HEK293 (cell line): ENCODE measurements around the gene RASA3.

Experiments used
- CTCF ChIA-PET: fragments of 350-600 bp; formaldehyde crosslinking; extraction: SDS; loops from one replicate; lab custom pipeline; 2021; ENCODE audit warnings: antibody characterized with exemption; lab: Yijun Ruan, JAX
- POLR2A ChIA-PET: fragments of 300-600 bp; formaldehyde crosslinking; extraction: SDS; loops from one replicate; lab custom pipeline; 2020; ENCODE audit warnings: antibody characterized with exemption, inconsistent platforms; lab: Yijun Ruan, JAX
- H3K27ac ChIP-seq: fragments of 200-500 bp; sonication (Bioruptor generic); 2 replicates; pipeline ENCODE4 v1.5.1; 2014; ENCODE audit warnings: low read depth, low read length, control low read depth, inconsistent platforms; ENCODE audit errors: extremely low read depth
- H3K36me3 ChIP-seq, 2 experiments: fragments of 200-500 bp in 1 of 2; sonication (Bioruptor generic) in 1 of 2; 1 replicate in 1 of 2; 2 replicates in 1 of 2; pipeline ENCODE4 v1.5.1; 2014 to 2017; ENCODE audit warnings: inconsistent platforms in 2 of 2, low read length in 2 of 2; ENCODE audit not compliant: control insufficient read depth in 2 of 2, insufficient read depth in 1 of 2
- H3K4me1 ChIP-seq: fragments of 200-500 bp; sonication (Bioruptor generic); 2 replicates; pipeline ENCODE4 v1.5.1; 2014; ENCODE audit warnings: mild to moderate bottlenecking, low read length, inconsistent platforms; ENCODE audit not compliant: control insufficient read depth, insufficient read depth
- H3K4me3 ChIP-seq: 2 replicates; pipeline ENCODE4 v1.5.1; 2011; ENCODE audit warnings: low read depth, mild to moderate bottlenecking, control low read depth, low read length, moderate library complexity
- H3K9me3 ChIP-seq: fragments of 200-500 bp; sonication (Bioruptor generic); 2 replicates; pipeline ENCODE4 v1.5.1; 2014; ENCODE audit warnings: low read depth, low read length, inconsistent platforms; ENCODE audit not compliant: control insufficient read depth, insufficient read depth
- IKZF3 ChIP-seq: fragments of 450-650 bp; IDR thresholded peaks from 2 replicates; pipeline ENCODE4 v1.5.0; 2018; ENCODE audit warnings: missing biosample characterization, mild to moderate bottlenecking, missing genetic modification characterization, moderate library complexity
- PRDM1 ChIP-seq: fragments of 450-650 bp; formaldehyde crosslinking; IDR thresholded peaks from 2 replicates; pipeline ENCODE4; 2016; ENCODE audit warnings: missing biosample characterization, missing genetic modification characterization
- SP7 ChIP-seq: fragments of 450-650 bp; formaldehyde crosslinking; IDR thresholded peaks from 2 replicates; pipeline ENCODE4 v1.5.1; 2016; ENCODE audit warnings: missing biosample characterization, missing genetic modification characterization
- YY1 ChIP-seq: fragments of 450-650 bp; formaldehyde crosslinking; IDR thresholded peaks from 2 replicates; pipeline ENCODE4 v1.5.1; 2018; ENCODE audit warnings: missing biosample characterization, missing genetic modification characterization
- ZBTB21 ChIP-seq: fragments of 450-650 bp; formaldehyde crosslinking; IDR thresholded peaks from 2 replicates; pipeline ENCODE4 v1.5.1; 2017; ENCODE audit warnings: missing biosample characterization, missing genetic modification characterization
- ZFP37 ChIP-seq: fragments of 450-650 bp; formaldehyde crosslinking; IDR thresholded peaks from 2 replicates; pipeline ENCODE4 v1.5.1; 2016; ENCODE audit warnings: missing biosample characterization, missing genetic modification characterization
- ZFP41 ChIP-seq: fragments of 450-650 bp; formaldehyde crosslinking; IDR thresholded peaks from 2 replicates; pipeline ENCODE4 v1.5.1; 2016; ENCODE audit warnings: missing biosample characterization, missing genetic modification characterization, borderline replicate concordance
- ZNF221 ChIP-seq: fragments of 450-650 bp; formaldehyde crosslinking; IDR thresholded peaks from 2 replicates; pipeline ENCODE4 v1.5.1; 2017; ENCODE audit warnings: missing biosample characterization, missing genetic modification characterization, borderline replicate concordance
- ZNF239 ChIP-seq: fragments of 450-650 bp; formaldehyde crosslinking; IDR thresholded peaks from 2 replicates; pipeline ENCODE4 v1.5.1; 2016; ENCODE audit warnings: missing biosample characterization, missing genetic modification characterization
- ZNF404 ChIP-seq: fragments of 450-650 bp; formaldehyde crosslinking; IDR thresholded peaks from 2 replicates; pipeline ENCODE4 v1.5.1; 2017; ENCODE audit warnings: missing biosample characterization, missing genetic modification characterization
- ZNF48 ChIP-seq: fragments of 450-650 bp; formaldehyde crosslinking; IDR thresholded peaks from 2 replicates; pipeline ENCODE4 v1.5.1; 2016; ENCODE audit warnings: missing biosample characterization, missing genetic modification characterization
- ZNF510 ChIP-seq: fragments of 450-650 bp; formaldehyde crosslinking; IDR thresholded peaks from 2 replicates; pipeline ENCODE4 v1.5.1; 2018; ENCODE audit warnings: mild to moderate bottlenecking, missing genetic modification characterization, missing biosample characterization; ENCODE audit not compliant: insufficient replicate concordance
- ZNF585B ChIP-seq: fragments of 450-650 bp; formaldehyde crosslinking; IDR thresholded peaks from 2 replicates; pipeline ENCODE4 v1.5.1; 2016; ENCODE audit warnings: missing biosample characterization, missing genetic modification characterization
- ZNF677 ChIP-seq: fragments of 450-650 bp; IDR thresholded peaks from 2 replicates; pipeline ENCODE4 v1.5.0; 2018; ENCODE audit warnings: missing biosample characterization, mild to moderate bottlenecking, missing genetic modification characterization, moderate library complexity
- ZNF76 ChIP-seq: fragments of 450-650 bp; formaldehyde crosslinking; IDR thresholded peaks from 2 replicates; pipeline ENCODE4; 2016; ENCODE audit warnings: low read depth, missing biosample characterization, missing genetic modification characterization, borderline replicate concordance
- ZNF776 ChIP-seq: fragments of 450-650 bp; formaldehyde crosslinking; IDR thresholded peaks from 2 replicates; pipeline ENCODE4 v1.5.0; 2017; ENCODE audit warnings: missing biosample characterization, missing genetic modification characterization, borderline replicate concordance
- ZNF785 ChIP-seq: fragments of 450-650 bp; formaldehyde crosslinking; IDR thresholded peaks from 2 replicates; pipeline ENCODE4 v1.5.1; 2016; ENCODE audit warnings: missing biosample characterization, missing genetic modification characterization
- TF ChIP-seq, protein P1 (sequence below): fragments of 450-650 bp; formaldehyde crosslinking; IDR thresholded peaks from 2 replicates; pipeline ENCODE4 v1.5.1; 2017; ENCODE audit warnings: missing biosample characterization, missing genetic modification characterization
- TF ChIP-seq, protein P2 (sequence below): fragments of 450-650 bp; formaldehyde crosslinking; optimal IDR thresholded peaks from 2 replicates; pipeline ENCODE3; 2016; ENCODE audit warnings: missing biosample characterization, mild to moderate bottlenecking, missing genetic modification characterization
- TF ChIP-seq, protein P3 (sequence below): fragments of 450-650 bp; formaldehyde crosslinking; IDR thresholded peaks from 2 replicates; pipeline ENCODE4 v1.5.1; 2017; ENCODE audit warnings: missing biosample characterization, mild to moderate bottlenecking, missing genetic modification characterization, moderate library complexity
- TF ChIP-seq, protein P4 (sequence below): fragments of 450-650 bp; formaldehyde crosslinking; IDR thresholded peaks from 2 replicates; pipeline ENCODE4 v1.5.1; 2017; ENCODE audit warnings: missing biosample characterization, missing genetic modification characterization
- TF ChIP-seq, protein P5 (sequence below): fragments of 450-650 bp; formaldehyde crosslinking; IDR thresholded peaks from 2 replicates; pipeline ENCODE4 v1.5.0; 2017; ENCODE audit warnings: missing biosample characterization, missing genetic modification characterization, borderline replicate concordance

The RASA3 gene

DNA sequence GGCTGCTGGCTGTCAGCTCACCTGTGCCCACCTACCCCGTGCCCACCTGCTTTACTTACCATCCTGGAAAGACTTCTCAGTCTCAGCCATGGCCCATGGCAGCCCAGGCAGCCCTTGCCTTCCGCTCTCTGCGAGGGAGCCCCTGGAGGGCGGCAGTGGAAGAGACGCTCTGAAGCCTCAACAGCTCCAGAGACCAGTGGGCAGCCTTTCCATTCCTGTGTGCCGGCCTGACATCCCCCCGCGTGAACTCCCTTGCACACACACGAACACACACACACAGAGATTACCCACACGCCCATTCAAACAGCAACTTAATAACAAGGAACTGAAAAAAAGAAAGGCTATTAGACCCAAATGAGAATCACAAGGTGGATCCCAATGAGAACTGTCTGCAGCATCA, 14.2 kb upstream of the RASA3 start:
- TF ChIP-seq, protein P1, sequence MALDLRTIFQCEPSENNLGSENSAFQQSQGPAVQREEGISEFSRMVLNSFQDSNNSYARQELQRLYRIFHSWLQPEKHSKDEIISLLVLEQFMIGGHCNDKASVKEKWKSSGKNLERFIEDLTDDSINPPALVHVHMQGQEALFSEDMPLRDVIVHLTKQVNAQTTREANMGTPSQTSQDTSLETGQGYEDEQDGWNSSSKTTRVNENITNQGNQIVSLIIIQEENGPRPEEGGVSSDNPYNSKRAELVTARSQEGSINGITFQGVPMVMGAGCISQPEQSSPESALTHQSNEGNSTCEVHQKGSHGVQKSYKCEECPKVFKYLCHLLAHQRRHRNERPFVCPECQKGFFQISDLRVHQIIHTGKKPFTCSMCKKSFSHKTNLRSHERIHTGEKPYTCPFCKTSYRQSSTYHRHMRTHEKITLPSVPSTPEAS (tag by site-specific recombination), result 0 out of 2 replicates have a peak, but pooled peaks have one; percentile 24
- no peak for TF ChIP-seq ZNF785 (tag by site-specific recombination)
- no peaks in the 10 kb centered on the region for H3K9me3 ChIP-seq
- ChIA-PET CTCF (no interaction called here), POLR2A (no interaction called here)
- no peak overlapping the region for H3K4me3 ChIP-seq
- H3K36me3 ChIP-seq, result no peaks in the 10 kb centered on the region
- H3K4me1 ChIP-seq, result no peaks in the 10 kb centered on the region
- H3K27ac ChIP-seq, result no peak overlapping the region

DNA sequence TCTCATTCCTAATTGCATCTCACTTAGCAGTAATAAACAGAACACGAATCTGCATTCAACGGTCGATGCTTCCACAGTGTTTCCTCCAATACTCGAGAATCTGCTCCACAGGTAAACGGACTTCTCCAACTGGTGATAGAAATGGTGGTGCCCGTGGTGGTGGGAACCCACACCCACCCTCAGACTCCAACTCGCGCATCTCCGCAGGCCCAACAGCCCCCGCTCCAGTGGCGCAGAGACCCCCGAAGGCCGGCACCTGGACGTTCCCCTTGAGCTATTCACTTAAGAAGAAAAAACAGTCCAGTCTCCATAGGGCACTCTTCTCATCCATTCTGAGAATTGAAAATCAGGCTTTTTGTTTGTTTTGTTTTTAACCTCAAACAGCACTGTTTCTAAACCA, 13.8 kb upstream of the RASA3 start:
- ChIA-PET POLR2A (no interaction called here), CTCF (no interaction called here)
- Histone ChIP-seq H3K27ac (no peak overlapping the region), H3K4me3 (no peak overlapping the region), H3K4me1 (no peaks in the 10 kb centered on the region), H3K9me3 (no peaks in the 10 kb centered on the region), H3K36me3 (no peaks in the 10 kb centered on the region)
- no peak for TF ChIP-seq ZNF585B (tag by site-specific recombination)

DNA sequence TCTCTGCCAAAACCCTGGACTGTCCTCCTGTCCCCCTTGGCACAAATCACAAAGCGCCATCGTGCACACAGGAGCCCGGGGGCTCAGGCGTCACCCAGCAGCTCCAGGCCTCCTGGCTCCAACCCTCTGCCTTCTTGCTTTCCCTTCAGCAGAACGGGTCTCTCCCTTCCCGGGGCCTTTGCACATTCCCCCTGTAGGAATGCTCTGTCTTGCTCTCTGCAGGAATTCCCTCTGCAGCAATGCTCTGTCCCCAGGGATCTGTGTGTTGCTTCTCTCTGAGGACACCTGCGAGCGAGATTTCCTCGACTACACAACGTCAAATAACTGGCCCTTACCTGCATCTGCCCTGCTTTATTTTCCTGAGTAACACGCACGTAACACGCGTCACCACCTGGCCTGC, 13.3 kb upstream of the RASA3 start:
- no peak overlapping the region for H3K27ac ChIP-seq
- H3K4me1 ChIP-seq, result no peaks in the 10 kb centered on the region
- no peak overlapping the region for H3K4me3 ChIP-seq
- H3K36me3 ChIP-seq, result no peaks in the 10 kb centered on the region
- ChIA-PET CTCF (no interaction called here), POLR2A (no interaction called here)
- no peaks in the 10 kb centered on the region for H3K9me3 ChIP-seq
- TF ChIP-seq, protein P2, sequence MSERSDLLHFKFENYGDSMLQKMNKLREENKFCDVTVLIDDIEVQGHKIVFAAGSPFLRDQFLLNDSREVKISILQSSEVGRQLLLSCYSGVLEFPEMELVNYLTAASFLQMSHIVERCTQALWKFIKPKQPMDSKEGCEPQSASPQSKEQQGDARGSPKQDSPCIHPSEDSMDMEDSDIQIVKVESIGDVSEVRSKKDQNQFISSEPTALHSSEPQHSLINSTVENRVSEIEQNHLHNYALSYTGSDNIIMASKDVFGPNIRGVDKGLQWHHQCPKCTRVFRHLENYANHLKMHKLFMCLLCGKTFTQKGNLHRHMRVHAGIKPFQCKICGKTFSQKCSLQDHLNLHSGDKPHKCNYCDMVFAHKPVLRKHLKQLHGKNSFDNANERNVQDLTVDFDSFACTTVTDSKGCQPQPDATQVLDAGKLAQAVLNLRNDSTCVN, result no peak
- TF ChIP-seq, protein P3, sequence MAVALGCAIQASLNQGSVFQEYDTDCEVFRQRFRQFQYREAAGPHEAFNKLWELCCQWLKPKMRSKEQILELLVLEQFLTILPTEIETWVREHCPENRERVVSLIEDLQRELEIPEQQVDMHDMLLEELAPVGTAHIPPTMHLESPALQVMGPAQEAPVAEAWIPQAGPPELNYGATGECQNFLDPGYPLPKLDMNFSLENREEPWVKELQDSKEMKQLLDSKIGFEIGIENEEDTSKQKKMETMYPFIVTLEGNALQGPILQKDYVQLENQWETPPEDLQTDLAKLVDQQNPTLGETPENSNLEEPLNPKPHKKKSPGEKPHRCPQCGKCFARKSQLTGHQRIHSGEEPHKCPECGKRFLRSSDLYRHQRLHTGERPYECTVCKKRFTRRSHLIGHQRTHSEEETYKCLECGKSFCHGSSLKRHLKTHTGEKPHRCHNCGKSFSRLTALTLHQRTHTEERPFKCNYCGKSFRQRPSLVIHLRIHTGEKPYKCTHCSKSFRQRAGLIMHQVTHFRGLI (tag by site-specific recombination), result no peak
- TF ChIP-seq ZNF48 (tag by site-specific recombination), result no peak
- TF ChIP-seq ZFP37, result no peak
- TF ChIP-seq, protein P4, sequence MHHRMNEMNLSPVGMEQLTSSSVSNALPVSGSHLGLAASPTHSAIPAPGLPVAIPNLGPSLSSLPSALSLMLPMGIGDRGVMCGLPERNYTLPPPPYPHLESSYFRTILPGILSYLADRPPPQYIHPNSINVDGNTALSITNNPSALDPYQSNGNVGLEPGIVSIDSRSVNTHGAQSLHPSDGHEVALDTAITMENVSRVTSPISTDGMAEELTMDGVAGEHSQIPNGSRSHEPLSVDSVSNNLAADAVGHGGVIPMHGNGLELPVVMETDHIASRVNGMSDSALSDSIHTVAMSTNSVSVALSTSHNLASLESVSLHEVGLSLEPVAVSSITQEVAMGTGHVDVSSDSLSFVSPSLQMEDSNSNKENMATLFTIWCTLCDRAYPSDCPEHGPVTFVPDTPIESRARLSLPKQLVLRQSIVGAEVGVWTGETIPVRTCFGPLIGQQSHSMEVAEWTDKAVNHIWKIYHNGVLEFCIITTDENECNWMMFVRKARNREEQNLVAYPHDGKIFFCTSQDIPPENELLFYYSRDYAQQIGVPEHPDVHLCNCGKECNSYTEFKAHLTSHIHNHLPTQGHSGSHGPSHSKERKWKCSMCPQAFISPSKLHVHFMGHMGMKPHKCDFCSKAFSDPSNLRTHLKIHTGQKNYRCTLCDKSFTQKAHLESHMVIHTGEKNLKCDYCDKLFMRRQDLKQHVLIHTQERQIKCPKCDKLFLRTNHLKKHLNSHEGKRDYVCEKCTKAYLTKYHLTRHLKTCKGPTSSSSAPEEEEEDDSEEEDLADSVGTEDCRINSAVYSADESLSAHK (tag by site-specific recombination), result no peak
- no peak for TF ChIP-seq ZNF677
- TF ChIP-seq ZFP41 (tag by site-specific recombination), result no peak
- TF ChIP-seq ZNF76 (tag by site-specific recombination), result no peak
- no peak for TF ChIP-seq PRDM1 (tag by site-specific recombination)
- TF ChIP-seq, protein P1 (tag by site-specific recombination), result no peak
- no peak for TF ChIP-seq ZNF776 (tag by site-specific recombination)
- TF ChIP-seq ZNF239, result no peak
- TF ChIP-seq ZNF404 (tag by site-specific recombination), result no peak
- TF ChIP-seq ZBTB21 (tag by site-specific recombination), result no peak
- no peak for TF ChIP-seq IKZF3 (tag by site-specific recombination)
- no peak for TF ChIP-seq ZNF510 (tag by site-specific recombination)
- no peak for TF ChIP-seq SP7
- no peak for TF ChIP-seq YY1 (tag by site-specific recombination)
- no peak for TF ChIP-seq ZNF221 (tag by site-specific recombination)
- TF ChIP-seq, protein P5, sequence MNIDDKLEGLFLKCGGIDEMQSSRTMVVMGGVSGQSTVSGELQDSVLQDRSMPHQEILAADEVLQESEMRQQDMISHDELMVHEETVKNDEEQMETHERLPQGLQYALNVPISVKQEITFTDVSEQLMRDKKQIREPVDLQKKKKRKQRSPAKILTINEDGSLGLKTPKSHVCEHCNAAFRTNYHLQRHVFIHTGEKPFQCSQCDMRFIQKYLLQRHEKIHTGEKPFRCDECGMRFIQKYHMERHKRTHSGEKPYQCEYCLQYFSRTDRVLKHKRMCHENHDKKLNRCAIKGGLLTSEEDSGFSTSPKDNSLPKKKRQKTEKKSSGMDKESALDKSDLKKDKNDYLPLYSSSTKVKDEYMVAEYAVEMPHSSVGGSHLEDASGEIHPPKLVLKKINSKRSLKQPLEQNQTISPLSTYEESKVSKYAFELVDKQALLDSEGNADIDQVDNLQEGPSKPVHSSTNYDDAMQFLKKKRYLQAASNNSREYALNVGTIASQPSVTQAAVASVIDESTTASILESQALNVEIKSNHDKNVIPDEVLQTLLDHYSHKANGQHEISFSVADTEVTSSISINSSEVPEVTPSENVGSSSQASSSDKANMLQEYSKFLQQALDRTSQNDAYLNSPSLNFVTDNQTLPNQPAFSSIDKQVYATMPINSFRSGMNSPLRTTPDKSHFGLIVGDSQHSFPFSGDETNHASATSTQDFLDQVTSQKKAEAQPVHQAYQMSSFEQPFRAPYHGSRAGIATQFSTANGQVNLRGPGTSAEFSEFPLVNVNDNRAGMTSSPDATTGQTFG (tag by site-specific recombination), result no peak
